Endothelial cell of umbilical vein (primary cell): ENCODE results near the gene PKN2.

Experiments used
- CTCF ChIP-seq, 2 donors: IDR thresholded peaks; 1 replicate in 1 of 2; 2 replicates in 1 of 2; pipeline ENCODE4 v1.5.1; 2011; ENCODE audit warnings: low read length in 2 of 2, mild to moderate bottlenecking in 2 of 2, moderate library complexity in 2 of 2, control low read depth in 1 of 2, inconsistent platforms in 1 of 2, low read depth in 1 of 2; ENCODE audit not compliant: insufficient read depth in 1 of 2; ENCODE audit errors: extremely low read depth in 1 of 2
- EZH2 ChIP-seq: IDR thresholded peaks from 2 replicates; pipeline ENCODE4 v1.6.1; 2012; ENCODE audit warnings: borderline replicate concordance, low read depth, mild to moderate bottlenecking, moderate library complexity, low read length, inconsistent platforms; ENCODE audit not compliant: severe bottlenecking
- JUN ChIP-seq: IDR thresholded peaks from 2 replicates; pipeline ENCODE4 v1.6.1; 2011; ENCODE audit warnings: borderline replicate concordance, low read depth; ENCODE audit not compliant: insufficient read length, insufficient read depth
- MAX ChIP-seq: IDR thresholded peaks from 2 replicates; pipeline ENCODE4 v1.6.1; 2011; ENCODE audit not compliant: insufficient read depth, insufficient read length
- MYC ChIP-seq: IDR thresholded peaks from one replicate; pipeline ENCODE4 v1.6.1; 2011; ENCODE audit warnings: mild to moderate bottlenecking, low read depth, low read length
- POLR2A ChIP-seq: IDR thresholded peaks from 2 replicates; pipeline ENCODE4 v1.6.1; 2012; ENCODE audit warnings: low read depth, mild to moderate bottlenecking, control low read depth, low read length
- POLR2AphosphoS5 ChIP-seq: IDR thresholded peaks from 2 replicates; pipeline ENCODE4 v1.6.1; 2012; ENCODE audit warnings: low read depth, mild to moderate bottlenecking, control low read depth, low read length, moderate library complexity; ENCODE audit not compliant: insufficient read depth

GRCh38 chr1:88668405-88668804, 15.7 kb upstream of the PKN2 start:
- TF ChIP-seq EZH2 (no peak), CTCF (IDR thresholded peaks at IDR 0.05; ENCODE audit: extremely low read depth in 1 of 2, insufficient read depth in 1 of 2, low read depth in 1 of 2, low read length in 2 of 2) (no peak), POLR2A (no peak), JUN (no peak), POLR2AphosphoS5 (no peak), MAX (no peak), MYC (no peak)
